HG02973 (cell line): ENCODE results near the gene SLC10A7.
"Not testable (repeated sequence)": the region's sequence is repeated elsewhere in the genome, so short reads cannot be mapped to it uniquely, and the experiment has no call there.

ENCODE experiments used
- ATAC-seq: cut with Tn5 transposase; IDR thresholded peaks from one replicate; pipeline ENCODE4 v1.9.1; 2021; ENCODE audit warnings: moderate library complexity; ENCODE audit not compliant: unreplicated experiment

The SLC10A7 gene

GRCh38 chr4:146367347-146367746 lies 154.4 kb downstream of the SLC10A7 start:
- no peak for ATAC-seq

GRCh38 chr4:146359771-146360170 lies 162.0 kb downstream of the SLC10A7 start:
- ATAC-seq: no peak

- ATAC-seq: not testable (repeated sequence)
Observed at GRCh38 chr4:146350114-146350513, 171.6 kb downstream of the SLC10A7 start.

- no peak for ATAC-seq
Observed at GRCh38 chr4:146349306-146349705, 172.4 kb downstream of the SLC10A7 start.

- no peak for ATAC-seq
Observed at GRCh38 chr4:146347822-146348221, 173.9 kb downstream of the SLC10A7 start.

GRCh38 chr4:146346276-146346675 lies 175.5 kb downstream of the SLC10A7 start:
- no peak for ATAC-seq

GRCh38 chr4:146343776-146344175 lies 178.0 kb downstream of the SLC10A7 start:
- no peak for ATAC-seq

GRCh38 chr4:146343199-146343598 lies 178.5 kb downstream of the SLC10A7 start:
- peak; percentile 79 for ATAC-seq

- ATAC-seq: no peak
Observed at GRCh38 chr4:146342600-146343192, 179.0 kb downstream of the SLC10A7 start.

- no peak for ATAC-seq
Observed at GRCh38 chr4:146340798-146341197, 180.9 kb downstream of the SLC10A7 start.

- ATAC-seq: no peak
Observed at GRCh38 chr4:146338512-146338911, 183.2 kb downstream of the SLC10A7 start.

GRCh38 chr4:146336410-146336807 lies 185.3 kb downstream of the SLC10A7 start:
- no peak for ATAC-seq

- no peak for ATAC-seq
Observed at GRCh38 chr4:146335763-146336409, 185.9 kb downstream of the SLC10A7 start.

- ATAC-seq: no peak
Observed at GRCh38 chr4:146334862-146335449, 186.8 kb downstream of the SLC10A7 start.

- no peak for ATAC-seq
Observed at GRCh38 chr4:146333895-146334262, 187.9 kb downstream of the SLC10A7 start.

GRCh38 chr4:146333187-146333894 lies 188.4 kb downstream of the SLC10A7 start:
- peak; percentile 94 for ATAC-seq

GRCh38 chr4:146330392-146330791 lies 191.3 kb downstream of the SLC10A7 start:
- no peak for ATAC-seq

- ATAC-seq: no peak
Observed at GRCh38 chr4:146329050-146329716, 192.6 kb downstream of the SLC10A7 start.

GRCh38 chr4:146327859-146328650 lies 193.7 kb downstream of the SLC10A7 start:
- no peak for ATAC-seq

GRCh38 chr4:146318894-146319293 lies 202.8 kb downstream of the SLC10A7 start:
- no peak for ATAC-seq

GRCh38 chr4:146317783-146318182 lies 204.0 kb downstream of the SLC10A7 start:
- no peak for ATAC-seq
